Stimulated activated CD8-positive, alpha-beta memory T cell treated with anti-CD3 and anti-CD28 coated beads, Interleukin-15, amount 100 ng/mL, for 4 hours (primary cell): ENCODE measurements around the gene SPDL1.
A peak's percentile ranks its signal among the peaks of the same experiment; 100 is the strongest.

Experiments used
- DNase-seq, 2 donors: peaks; one replicate each; pipeline ENCODE4 v3.0.0-alpha.2; 2020; ENCODE audit warnings: low read depth in 2 of 2

SPDL1 gene

GRCh38 chr5:169583424-169584220, at the start of gene SPDL1:
Gene SPDL1 (plus strand): TSS chr5:169583773. CDS start chr5:169588417, 4,644 bp downstream.
- DNase-seq: peak; percentile 85 to 90

- DNase-seq: no peak
Observed at GRCh38 chr5:169534311-169534880, 49.2 kb upstream of the SPDL1 start.

- no peak for DNase-seq
Observed at GRCh38 chr5:169534939-169535338, 48.6 kb upstream of the SPDL1 start.

- DNase-seq: no peak
Observed at GRCh38 chr5:169538944-169539343, 44.6 kb upstream of the SPDL1 start.

- no peak for DNase-seq
Observed at GRCh38 chr5:169542811-169543210, 40.8 kb upstream of the SPDL1 start.

GRCh38 chr5:169544264-169544950, 39.2 kb upstream of the SPDL1 start:
- DNase-seq: no peak

- no peak for DNase-seq
Observed at GRCh38 chr5:169545762-169546161, 37.8 kb upstream of the SPDL1 start.

- DNase-seq: no peak
Observed at GRCh38 chr5:169546346-169546745, 37.2 kb upstream of the SPDL1 start.

GRCh38 chr5:169547508-169547907, 36.1 kb upstream of the SPDL1 start:
- no peak for DNase-seq

GRCh38 chr5:169548315-169548714, 35.3 kb upstream of the SPDL1 start:
- no peak for DNase-seq

- DNase-seq: no peak
Observed at GRCh38 chr5:169549453-169550100, 34.0 kb upstream of the SPDL1 start.

GRCh38 chr5:169550227-169550626, 33.3 kb upstream of the SPDL1 start:
- DNase-seq: no peak

GRCh38 chr5:169551146-169551545, 32.4 kb upstream of the SPDL1 start:
- DNase-seq: no peak

GRCh38 chr5:169551696-169552095, 31.9 kb upstream of the SPDL1 start:
- no peak for DNase-seq

GRCh38 chr5:169554251-169554650, 29.3 kb upstream of the SPDL1 start:
- no peak for DNase-seq

- no peak for DNase-seq
Observed at GRCh38 chr5:169557838-169558237, 25.7 kb upstream of the SPDL1 start.

GRCh38 chr5:169561893-169562292, 21.7 kb upstream of the SPDL1 start:
- no peak for DNase-seq

- no peak for DNase-seq
Observed at GRCh38 chr5:169563369-169563768, 20.2 kb upstream of the SPDL1 start.

- no peak for DNase-seq
Observed at GRCh38 chr5:169566202-169566601, 17.4 kb upstream of the SPDL1 start.

GRCh38 chr5:169567079-169567478, 16.5 kb upstream of the SPDL1 start:
- no peak for DNase-seq

GRCh38 chr5:169569513-169569912, 14.1 kb upstream of the SPDL1 start:
- DNase-seq: no peak

GRCh38 chr5:169571355-169571754, 12.2 kb upstream of the SPDL1 start:
- no peak for DNase-seq
